Smooth muscle cell (in vitro differentiated cells): Measurements from ENCODE around the gene MACROD2. TPM values are rescaled to one million over a fixed set of nuclear protein-coding genes. Genes with fewer than 3 reads are reported as not detected.

Experiments used
- DNase-seq: peaks from one replicate; lab custom pipeline; 2025; ENCODE audit not compliant: unreplicated experiment; lab: John Stamatoyannopoulos, UW
- H2AFZ ChIP-seq: fragments of 200-600 bp; sonication (generic); 2 replicates; pipeline ENCODE4 v1.6.0; 2016; ENCODE audit warnings: antibody characterized with exemption, low read depth, mild to moderate bottlenecking
- H3F3A ChIP-seq: fragments of 200-600 bp; sonication (generic); 2 replicates; pipeline ENCODE4 v1.6.0; 2017; ENCODE audit warnings: antibody characterized with exemption, low read depth
- H3K27ac ChIP-seq: fragments of 200-600 bp; sonication (generic); 2 replicates; pipeline ENCODE4 v1.5.1; 2016; ENCODE audit warnings: low read depth, mild to moderate bottlenecking
- H3K27me3 ChIP-seq: fragments of 200-600 bp; sonication (generic); 2 replicates; pipeline ENCODE4 v1.6.1; 2016; ENCODE audit warnings: low read depth, mild to moderate bottlenecking
- H3K36me3 ChIP-seq: fragments of 200-600 bp; sonication (generic); 2 replicates; pipeline ENCODE4 v1.5.1; 2016; ENCODE audit warnings: low read depth
- H3K4me1 ChIP-seq: fragments of 200-600 bp; sonication (generic); 2 replicates; pipeline ENCODE4 v1.5.1; 2016; ENCODE audit warnings: low read depth
- H3K4me2 ChIP-seq: fragments of 200-600 bp; sonication (generic); 2 replicates; pipeline ENCODE4 v1.6.0; 2016; ENCODE audit warnings: mild to moderate bottlenecking
- H3K4me3 ChIP-seq: fragments of 200-600 bp; sonication (generic); 2 replicates; pipeline ENCODE4 v1.5.1; 2016; ENCODE audit warnings: mild to moderate bottlenecking
- H3K79me2 ChIP-seq: fragments of 200-600 bp; sonication (generic); 2 replicates; pipeline ENCODE4 v1.6.0; 2016; ENCODE audit warnings: low read depth, mild to moderate bottlenecking
- H3K9ac ChIP-seq: fragments of 200-600 bp; sonication (generic); 2 replicates; pipeline ENCODE4 v1.6.0; 2016; ENCODE audit warnings: low read depth
- H3K9me3 ChIP-seq: fragments of 200-600 bp; sonication (generic); replicated peaks from 2 replicates; pipeline ENCODE4 v1.5.1; 2016; ENCODE audit warnings: low read depth
- H4K20me1 ChIP-seq: fragments of 200-600 bp; sonication (generic); 2 replicates; pipeline ENCODE4 v1.6.0; 2016; ENCODE audit warnings: low read depth
- WGBS: methylation state at CpG from one replicate; pipeline ENCODE4 v1.1.7; 2016; ENCODE audit warnings: low lambda C conversion rate; 5-methylcytosine and 5-hydroxymethylcytosine counted together
- polyA plus RNA-seq: library from polyadenylated mRNA; unstranded; fragments of >200 nt; fragmentation: Nextera tagmentation; extraction: Ambion mirVana; gene quantifications from 2 replicates; pipeline ENCODE4 v1.2.1, GENCODE V29; 2016
- total RNA-seq: library from RNA; depleted of rRNA; stranded (reverse); fragments of >200 nt; gene quantifications from 2 replicates; pipeline ENCODE4 v1.2.3, GENCODE V29; 2014
- TF ChIP-seq, protein P1 (sequence below): fragments of 200-600 bp; sonication (generic); IDR thresholded peaks from 2 replicates; pipeline ENCODE4 v1.5.1; 2017; ENCODE audit warnings: borderline replicate concordance, mild to moderate bottlenecking, antibody characterized with exemption; ENCODE audit not compliant: insufficient read depth, poor library complexity, severe bottlenecking

MACROD2 gene
- total and polyA plus RNA-seq, 2 experiments from 2014 or later: 0.04 to 0.32 TPM

DNA sequence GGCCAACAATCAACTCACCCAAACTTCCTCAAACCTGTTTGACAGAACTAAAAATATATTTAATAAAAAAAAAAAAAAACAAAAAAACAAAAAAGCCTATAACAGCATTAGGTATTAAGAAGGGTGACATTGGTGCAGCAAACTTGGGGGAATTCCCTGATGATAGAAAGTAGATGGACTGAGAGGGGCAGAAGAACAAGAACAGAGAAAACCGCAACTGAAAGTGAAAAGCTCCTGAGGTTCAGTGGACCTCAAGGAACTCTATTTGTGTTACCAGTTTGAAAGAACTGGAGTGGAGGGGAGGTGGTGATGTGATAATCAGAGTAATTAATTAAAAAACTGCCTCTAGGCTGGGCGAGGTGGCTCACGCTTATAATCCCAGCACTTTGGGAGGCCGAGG, 53.8 kb downstream of the MACROD2 start:
- H4K20me1 ChIP-seq: no peaks in the 10 kb centered on the region
- H3K9me3 ChIP-seq: no peaks in the 10 kb centered on the region
- no peaks in the 10 kb centered on the region for H3K79me2 ChIP-seq
- DNase-seq: no peak
- no peak overlapping the region for H2AFZ ChIP-seq
- TF ChIP-seq, protein P1, sequence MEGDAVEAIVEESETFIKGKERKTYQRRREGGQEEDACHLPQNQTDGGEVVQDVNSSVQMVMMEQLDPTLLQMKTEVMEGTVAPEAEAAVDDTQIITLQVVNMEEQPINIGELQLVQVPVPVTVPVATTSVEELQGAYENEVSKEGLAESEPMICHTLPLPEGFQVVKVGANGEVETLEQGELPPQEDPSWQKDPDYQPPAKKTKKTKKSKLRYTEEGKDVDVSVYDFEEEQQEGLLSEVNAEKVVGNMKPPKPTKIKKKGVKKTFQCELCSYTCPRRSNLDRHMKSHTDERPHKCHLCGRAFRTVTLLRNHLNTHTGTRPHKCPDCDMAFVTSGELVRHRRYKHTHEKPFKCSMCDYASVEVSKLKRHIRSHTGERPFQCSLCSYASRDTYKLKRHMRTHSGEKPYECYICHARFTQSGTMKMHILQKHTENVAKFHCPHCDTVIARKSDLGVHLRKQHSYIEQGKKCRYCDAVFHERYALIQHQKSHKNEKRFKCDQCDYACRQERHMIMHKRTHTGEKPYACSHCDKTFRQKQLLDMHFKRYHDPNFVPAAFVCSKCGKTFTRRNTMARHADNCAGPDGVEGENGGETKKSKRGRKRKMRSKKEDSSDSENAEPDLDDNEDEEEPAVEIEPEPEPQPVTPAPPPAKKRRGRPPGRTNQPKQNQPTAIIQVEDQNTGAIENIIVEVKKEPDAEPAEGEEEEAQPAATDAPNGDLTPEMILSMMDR: no peak
- no peaks in the 10 kb centered on the region for H3K27me3 ChIP-seq
- no peaks in the 10 kb centered on the region for H3K4me1 ChIP-seq
- no peak overlapping the region for H3K4me2 ChIP-seq
- no peak overlapping the region for H3K4me3 ChIP-seq
- no peaks in the 10 kb centered on the region for H3F3A ChIP-seq
- WGBS: 98% methylated on average over 4 of the region's 4 CpGs
- H3K9ac ChIP-seq: no peak overlapping the region
- H3K36me3 ChIP-seq: no peaks in the 10 kb centered on the region
- H3K27ac ChIP-seq: no peak overlapping the region

DNA sequence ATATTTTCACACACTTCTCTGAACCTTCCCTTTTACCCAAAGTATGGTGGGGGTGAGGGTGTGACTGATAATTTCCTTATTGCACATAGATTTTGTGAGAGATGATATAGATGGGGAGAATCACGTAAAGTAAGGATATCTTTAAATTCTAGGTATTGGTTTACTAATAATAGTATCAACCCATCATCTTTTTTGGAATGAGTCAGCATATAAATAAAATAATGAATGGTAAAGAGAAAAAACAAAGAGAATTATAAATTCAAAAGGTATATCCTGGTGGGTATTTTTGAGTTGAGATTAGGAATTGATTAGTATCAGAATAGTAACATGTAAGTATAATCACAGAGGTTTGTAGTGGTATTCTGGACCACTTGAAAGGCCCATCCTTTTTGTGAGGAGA, 56.1 kb downstream of the MACROD2 start:
- Histone ChIP-seq H3F3A (no peaks in the 10 kb centered on the region), H3K9me3 (no peaks in the 10 kb centered on the region), H3K4me1 (no peaks in the 10 kb centered on the region), H3K27me3 (no peaks in the 10 kb centered on the region), H3K79me2 (no peaks in the 10 kb centered on the region), H3K27ac (no peak overlapping the region), H3K4me2 (no peak overlapping the region), H4K20me1 (no peaks in the 10 kb centered on the region), H3K9ac (no peak overlapping the region), H3K36me3 (no peaks in the 10 kb centered on the region), H3K4me3 (no peak overlapping the region), H2AFZ (no peak overlapping the region)
- no peak for DNase-seq
- 97% methylated on average over 1 of the region's 1 CpG for WGBS
- TF ChIP-seq, protein P1: no peak

DNA sequence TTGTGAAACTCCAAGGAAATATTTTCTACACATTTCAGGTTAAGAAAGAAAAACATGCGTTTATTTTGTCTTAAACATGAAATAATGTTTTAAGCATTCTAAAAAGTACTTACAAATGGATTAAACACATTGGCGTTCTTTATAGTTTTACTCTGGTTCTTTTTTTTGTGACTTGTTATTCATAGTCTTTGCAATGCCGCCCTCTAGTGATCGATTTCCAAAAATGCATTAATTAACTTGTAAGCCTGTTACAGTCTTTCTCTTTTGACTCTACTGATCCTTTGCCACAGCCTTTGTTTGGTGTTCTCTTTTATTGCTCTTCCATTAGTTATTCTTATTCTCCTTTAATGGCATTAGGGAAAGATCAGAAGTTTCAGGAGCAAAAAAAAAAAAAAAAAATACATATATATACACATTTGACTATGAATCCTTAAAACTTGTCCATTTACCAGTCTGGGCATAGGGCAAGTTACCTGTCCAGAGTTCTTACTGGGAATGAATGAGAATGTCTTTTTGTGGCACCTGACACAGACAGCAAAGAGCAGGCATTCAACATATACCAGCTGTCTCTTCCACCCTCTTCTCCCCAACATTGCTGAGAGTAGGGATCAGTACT, 59.9 kb downstream of the MACROD2 start:
- H3K79me2 ChIP-seq: no peaks in the 10 kb centered on the region
- H2AFZ ChIP-seq: peak overlapping the region; percentile 19
- TF ChIP-seq, protein P1: peak; percentile 75
- H3K9ac ChIP-seq: no peak overlapping the region
- H3K36me3 ChIP-seq: no peaks in the 10 kb centered on the region
- H3K9me3 ChIP-seq: no peaks in the 10 kb centered on the region
- no peaks in the 10 kb centered on the region for H3F3A ChIP-seq
- H3K4me1 ChIP-seq: no peaks in the 10 kb centered on the region
- 10% methylated on average over 4 of the region's 4 CpGs for WGBS
- no peak overlapping the region for H3K4me3 ChIP-seq
- peak overlapping the region; percentile 67 for H3K4me2 ChIP-seq
- no peaks in the 10 kb centered on the region for H3K27me3 ChIP-seq
- H3K27ac ChIP-seq: no peak overlapping the region
- H4K20me1 ChIP-seq: no peaks in the 10 kb centered on the region
- no peak for DNase-seq

DNA sequence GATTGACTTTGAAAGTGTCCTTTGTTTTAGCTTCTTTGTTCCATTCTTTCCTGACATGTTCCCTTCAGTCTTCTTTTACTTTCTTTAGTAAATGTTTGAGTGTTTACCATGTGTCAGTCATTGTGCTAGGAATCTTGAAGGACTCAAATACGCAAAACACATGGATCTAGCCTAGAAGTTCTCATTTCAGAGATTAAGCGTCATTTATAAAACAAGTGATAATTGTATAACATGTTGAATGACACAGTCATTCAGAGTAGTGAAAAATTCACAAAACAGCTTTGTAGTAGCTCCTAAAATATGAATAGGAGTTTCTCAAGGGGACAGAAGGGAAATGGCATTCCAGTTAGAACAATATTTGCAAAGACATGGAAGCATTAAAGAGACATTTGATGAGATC, 66.9 kb downstream of the MACROD2 start:
- Histone ChIP-seq H3K9me3 (no peaks in the 10 kb centered on the region), H3K9ac (no peak overlapping the region), H3K4me2 (no peak overlapping the region), H3K27me3 (no peaks in the 10 kb centered on the region), H2AFZ (no peak overlapping the region), H3K27ac (no peak overlapping the region), H3F3A (no peaks in the 10 kb centered on the region), H3K4me1 (no peaks in the 10 kb centered on the region), H4K20me1 (no peaks in the 10 kb centered on the region), H3K36me3 (no peaks in the 10 kb centered on the region), H3K4me3 (no peak overlapping the region), H3K79me2 (no peaks in the 10 kb centered on the region)
- 95% methylated on average over 2 of the region's 2 CpGs for WGBS
- TF ChIP-seq, protein P1: no peak
- DNase-seq: no peak
